H1 (cell line): ENCODE measurements around the gene CBLL1. TPM values are rescaled to one million over a fixed set of nuclear protein-coding genes. Genes with fewer than 3 reads are reported as not detected.

Source experiments
- CTCF ChIA-PET: fragments of 300-600 bp; sonication (Branson Sonifier 250); formaldehyde crosslinking; loops from one replicate; lab custom pipeline; 2021; ENCODE audit not compliant: partially characterized antibody; lab: Charles Lee
- POLR2A ChIA-PET: fragments of 300-600 bp; sonication (Branson Sonifier 250); formaldehyde crosslinking; loops from one replicate; lab custom pipeline; 2021; ENCODE audit warnings: inconsistent platforms; ENCODE audit not compliant: partially characterized antibody; lab: Charles Lee
- DNase-seq, 2 experiments: peaks; one replicate each; pipeline versions ENCODE4 v3.0.0 to v3.0.0-alpha.2; 2010 to 2022; ENCODE audit warnings: low spot score in 2 of 2, low read depth in 1 of 2, mixed read lengths in 1 of 2
- FAIRE-seq: peaks from 2 replicates; lab custom pipeline; 2011; peaks lifted over from hg19 to GRCh38; lab: Jason Lieb, UNC
- H2AFZ ChIP-seq: 2 replicates; pipeline ENCODE4 v1.8.1; 2012; ENCODE audit warnings: low read length, inconsistent platforms
- H2AK5ac ChIP-seq: 2 replicates; pipeline ENCODE4 v1.6.1; 2013; ENCODE audit warnings: low read depth, low read length
- H2BK120ac ChIP-seq: replicated peaks from 2 replicates; pipeline ENCODE3; 2013; ENCODE audit warnings: low read depth, low read length, inconsistent platforms
- H2BK12ac ChIP-seq: 2 replicates; pipeline ENCODE4 v1.6.1; 2013; ENCODE audit warnings: low read depth, low read length
- H2BK15ac ChIP-seq: 2 replicates; pipeline ENCODE4 v1.6.1; 2013; ENCODE audit warnings: low read length
- H2BK20ac ChIP-seq: 2 replicates; pipeline ENCODE4 v1.6.1; 2013; ENCODE audit warnings: low read length
- H2BK5ac ChIP-seq: 2 replicates; pipeline ENCODE4 v1.6.1; 2013; ENCODE audit warnings: low read depth, low read length
- H3K14ac ChIP-seq: 2 replicates; pipeline ENCODE4 v1.6.1; 2013; ENCODE audit warnings: inconsistent platforms; ENCODE audit not compliant: insufficient read length
- H3K18ac ChIP-seq: 2 replicates; pipeline ENCODE4 v1.6.1; 2013; ENCODE audit warnings: low read length; ENCODE audit errors: extremely low read depth
- H3K23ac ChIP-seq: 2 replicates; pipeline ENCODE4 v1.6.1; 2013; ENCODE audit warnings: inconsistent platforms; ENCODE audit not compliant: insufficient read length
- H3K23me2 ChIP-seq: 2 replicates; pipeline ENCODE4 v1.6.1; 2013; ENCODE audit warnings: low read depth, low read length
- H3K27ac ChIP-seq: 2 replicates; pipeline ENCODE4 v1.6.1; 2011; ENCODE audit warnings: low read depth, low read length, inconsistent platforms
- H3K27me3 ChIP-seq, 4 experiments: replicated peaks in 1 of 4; 1 replicate in 1 of 4; 2 replicates in 3 of 4; pipeline versions ENCODE4 v1.6.1 to v1.8.1; 2011 to 2013; ENCODE audit warnings: low read length in 3 of 4, mild to moderate bottlenecking in 3 of 4, inconsistent platforms in 2 of 4, mixed read lengths in 2 of 4, moderate library complexity in 1 of 4; ENCODE audit not compliant: control insufficient read depth in 3 of 4, insufficient read depth in 3 of 4; ENCODE audit errors: extremely low read depth in 1 of 4
- H3K36me3 ChIP-seq, 4 experiments: 2 replicates each; pipeline versions ENCODE4 v1.6.1 to v1.8.1; 2011 to 2013; ENCODE audit warnings: mild to moderate bottlenecking in 4 of 4, low read length in 3 of 4, moderate library complexity in 2 of 4, control low read depth in 1 of 4, inconsistent platforms in 1 of 4; ENCODE audit not compliant: insufficient read depth in 4 of 4, control insufficient read depth in 2 of 4
- H3K4ac ChIP-seq: replicated peaks from 2 replicates; pipeline ENCODE3; 2013; ENCODE audit warnings: low read length, low read depth, mixed read lengths, inconsistent platforms; ENCODE audit not compliant: insufficient read length
- H3K4me1 ChIP-seq, 4 experiments: replicated peaks in 1 of 4; 1 replicate in 1 of 4; 2 replicates in 3 of 4; pipeline versions ENCODE4 v1.6.1 to v1.8.1; 2011 to 2013; ENCODE audit warnings: low read length in 3 of 4, inconsistent platforms in 2 of 4, mixed read lengths in 1 of 4; ENCODE audit not compliant: insufficient read depth in 4 of 4, control insufficient read depth in 3 of 4
- H3K4me2 ChIP-seq, 2 experiments: 2 replicates each; pipeline versions ENCODE4 v1.6.1 to v1.8.1; 2011 to 2013; ENCODE audit warnings: low read depth in 2 of 2, low read length in 2 of 2, control low read depth in 1 of 2, inconsistent platforms in 1 of 2, mild to moderate bottlenecking in 1 of 2; ENCODE audit not compliant: insufficient read depth in 1 of 2
- H3K4me3 ChIP-seq, 4 experiments: fragments of 200-600, 300-600 bp in 1 of 4; sonication (generic), shearing (Covaris generic), sonication (Bioruptor Twin) in 1 of 4; 2 replicates each; pipeline versions ENCODE4 v1.5.1 to v1.8.1; 2011 to 2016; ENCODE audit warnings: low read length in 4 of 4, low read depth in 3 of 4, control low read depth in 2 of 4, inconsistent platforms in 2 of 4, mild to moderate bottlenecking in 2 of 4, mixed read lengths in 1 of 4, moderate library complexity in 1 of 4; ENCODE audit not compliant: insufficient read depth in 2 of 4; ENCODE audit errors: extremely low read depth in 1 of 4
- H3K56ac ChIP-seq: replicated peaks from 2 replicates; pipeline ENCODE3; 2013; ENCODE audit warnings: low read depth, mild to moderate bottlenecking, mixed read lengths, low read length, inconsistent platforms; ENCODE audit not compliant: insufficient read length
- H3K79me1 ChIP-seq: 2 replicates; pipeline ENCODE4 v1.6.1; 2013; ENCODE audit warnings: low read depth, low read length, control low read depth
- H3K79me2 ChIP-seq, 2 experiments: 2 replicates each; pipeline versions ENCODE4 v1.6.1 to v1.8.1; 2012 to 2013; ENCODE audit warnings: low read length in 2 of 2, mild to moderate bottlenecking in 2 of 2, inconsistent platforms in 1 of 2; ENCODE audit not compliant: insufficient read depth in 2 of 2, control insufficient read depth in 1 of 2
- H3K9ac ChIP-seq, 4 experiments: replicated peaks in 1 of 4; 1 replicate in 1 of 4; 2 replicates in 3 of 4; pipeline versions ENCODE4 v1.6.1 to v1.8.1; 2011 to 2013; ENCODE audit warnings: low read depth in 3 of 4, low read length in 3 of 4, control low read depth in 2 of 4, mild to moderate bottlenecking in 2 of 4, moderate library complexity in 2 of 4, inconsistent platforms in 1 of 4; ENCODE audit errors: extremely low read depth in 1 of 4
- H3K9me3 ChIP-seq, 2 experiments: 2 replicates each; pipeline versions ENCODE4 v1.6.1 to v1.8.1; 2012 to 2013; ENCODE audit warnings: mild to moderate bottlenecking in 2 of 2, moderate library complexity in 2 of 2, control low read depth in 1 of 2, inconsistent platforms in 1 of 2, low read depth in 1 of 2, low read length in 1 of 2, mixed read lengths in 1 of 2; ENCODE audit not compliant: insufficient read depth in 2 of 2
- H4K20me1 ChIP-seq, 2 experiments: replicated peaks in 1 of 2; 2 replicates each; pipeline versions ENCODE3 to v1.8.1; 2011 to 2013; ENCODE audit warnings: inconsistent platforms in 2 of 2, low read length in 2 of 2, mild to moderate bottlenecking in 1 of 2; ENCODE audit not compliant: insufficient read depth in 2 of 2, control insufficient read depth in 1 of 2
- H4K5ac ChIP-seq: 2 replicates; pipeline ENCODE4 v1.6.1; 2013; ENCODE audit warnings: low read length, low read depth, mixed read lengths, inconsistent platforms; ENCODE audit not compliant: insufficient read length
- H4K8ac ChIP-seq: 2 replicates; pipeline ENCODE4 v1.8.0; 2013; ENCODE audit warnings: mild to moderate bottlenecking, moderate library complexity, low read length, inconsistent platforms; ENCODE audit not compliant: insufficient read depth; ENCODE audit errors: extremely low read depth
- H4K91ac ChIP-seq: replicated peaks from 2 replicates; pipeline ENCODE3; 2013; ENCODE audit warnings: low read length, mixed read lengths, inconsistent platforms; ENCODE audit not compliant: insufficient read length
- BRCA1 ChIP-seq: IDR thresholded peaks from 2 replicates; pipeline ENCODE4 v1.6.1; 2012; ENCODE audit warnings: low read depth, low read length, improper control_type of control experiment
- KDM1A ChIP-seq: fragments of 200-600, 300-600 bp; sonication (generic); IDR thresholded peaks from 2 replicates; pipeline ENCODE4 v1.7.1; 2016; ENCODE audit warnings: mild to moderate bottlenecking, low read length, borderline replicate concordance
- RAD21 ChIP-seq, 2 experiments: IDR thresholded peaks in 1 of 2; conservative IDR thresholded peaks in 1 of 2; 2 replicates each; pipeline ENCODE4 v1.6.1; 2011; ENCODE audit warnings: low read depth in 2 of 2, low read length in 2 of 2, improper control_type of control experiment in 1 of 2, inconsistent platforms in 1 of 2, mild to moderate bottlenecking in 1 of 2, moderate library complexity in 1 of 2
- ZNF274 ChIP-seq: IDR thresholded peaks from 2 replicates; pipeline ENCODE4 v1.7.0; 2012; ENCODE audit warnings: low read length, borderline replicate concordance; ENCODE audit errors: extremely low read depth
- WGBS, 2 experiments: shearing (Covaris generic) in 1 of 2; methylation state at CpG; one replicate each; pipeline versions ENCODE4 v1.1.6 to v1.1.7; 2013 to 2015; ENCODE audit warnings: low lambda C conversion rate in 2 of 2, mixed read lengths in 2 of 2, inconsistent platforms in 1 of 2, low coverage in 1 of 2, missing lambda C conversion rate in 1 of 2; ENCODE audit not compliant: insufficient replicate concordance in 2 of 2, insufficient coverage in 1 of 2, insufficient read length in 1 of 2; ENCODE audit errors: extremely low coverage in 1 of 2, missing lambda C conversion rate in 1 of 2; 5-methylcytosine and 5-hydroxymethylcytosine counted together
- polyA plus RNA-seq, 7 experiments: library from polyadenylated mRNA; depleted of rRNA in 3 of 7; stranded (reverse) in 5 of 7; unstranded in 2 of 7; fragments of >200 nt in 5 of 7; fragments of 200-250 nt in 2 of 7; gene quantifications; 1 replicate in 5 of 7; 2 replicates in 1 of 7; 4 replicates in 1 of 7; pipeline versions ENCODE4 v1.2.1 to v1.2.3, GENCODE V29; 2011 to 2013; ENCODE audit warnings: missing spikeins in 2 of 7, mixed read lengths in 2 of 7
- total RNA-seq: library from RNA; stranded (reverse); fragmentation: NEBNext Ultra II Directional; extraction: Animal tissue kit (Norgen Biotek cat#: 25700); gene quantifications from 2 replicates; pipeline ENCODE4 v1.2.1, GENCODE V29; 2021
- TF ChIP-seq, protein P1 (sequence below), 3 experiments: IDR thresholded peaks; 1 replicate in 2 of 3; 2 replicates in 1 of 3; pipeline versions ENCODE4 v1.5.1 to v1.6.1; 2011; ENCODE audit warnings: low read length in 3 of 3, mild to moderate bottlenecking in 3 of 3, inconsistent platforms in 2 of 3, low read depth in 1 of 3, moderate library complexity in 1 of 3; ENCODE audit not compliant: insufficient read depth in 1 of 3; ENCODE audit errors: control extremely low read depth in 1 of 3

CBLL1 gene
- total and polyA plus RNA-seq, 2 of the 8 experiments (the other 6 are each of a cell fraction or from before 2014, with no cell fraction given), result 27.0 to 34.0 TPM

DNA sequence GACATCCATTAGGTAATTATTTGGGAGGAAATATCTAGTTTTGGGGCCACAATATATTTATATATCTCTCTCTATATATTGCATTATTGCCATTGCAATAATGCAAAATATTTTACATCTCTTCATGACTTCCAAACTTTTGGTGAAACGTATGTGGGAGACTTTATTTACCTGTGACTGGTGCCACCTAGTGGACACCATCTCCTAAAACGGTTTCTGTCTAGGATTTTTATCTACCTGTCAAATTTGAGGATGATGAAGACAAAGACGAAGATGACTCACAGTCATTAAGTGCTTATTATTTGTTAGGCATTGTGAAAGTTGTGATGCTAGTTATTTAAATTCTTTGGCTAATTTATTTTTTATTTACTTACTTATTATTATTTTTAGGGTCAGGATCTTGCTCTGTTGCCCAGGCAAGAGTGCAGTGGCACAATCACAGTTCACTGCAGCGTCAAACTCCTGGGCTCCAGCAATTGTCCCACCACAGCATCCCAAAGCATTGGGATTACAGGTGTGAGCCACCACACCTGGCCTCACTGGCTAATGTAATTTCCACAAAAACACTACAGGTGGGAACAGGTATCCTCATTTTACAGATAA lies 18.7 kb upstream of the CBLL1 start:
- Histone ChIP-seq H3K4me2 (no peak overlapping the region), H3K9ac (no peak overlapping the region), H3K27me3 (no peaks in the 10 kb centered on the region), H2BK20ac (no peak overlapping the region), H4K8ac (no peak overlapping the region), H3K4ac (no peak overlapping the region), H3K23ac (no peak overlapping the region), H4K20me1 (no peaks in the 10 kb centered on the region), H3K4me3 (no peak overlapping the region), H3K79me2 (no peaks in the 10 kb centered on the region), H3K18ac (no peak overlapping the region), H3K79me1 (no peaks in the 10 kb centered on the region), H4K91ac (no peak overlapping the region), H4K5ac (no peak overlapping the region), H3K23me2 (no peaks in the 10 kb centered on the region), H2BK12ac (no peak overlapping the region), H2BK120ac (no peak overlapping the region), H3K4me1 (no peaks in the 10 kb centered on the region), H2BK15ac (no peak overlapping the region), H2AFZ (no peak overlapping the region), H3K56ac (no peak overlapping the region), H2BK5ac (no peak overlapping the region), H3K9me3 (no peaks in the 10 kb centered on the region), H3K27ac (no peak overlapping the region), H3K14ac (no peak overlapping the region), H2AK5ac (no peak overlapping the region), H3K36me3 (no peaks in the 10 kb centered on the region)
- FAIRE-seq (peak; percentile 52), DNase-seq (no peak)
- WGBS, 2 experiments, result 39% methylated on average over 4 of the region's 4 CpGs; no CpG with 5 or more reads in 1 of the 2 experiments
- CTCF ChIA-PET, result interaction anchor here (0.7 to 4.2 kb wide), 18 partner anchors 13 to 506 kb away, joined by 3 to 30 read pairs (median 3); partner anchors contain the start of genes CBLL1 and SLC26A4
- POLR2A ChIA-PET, result no interaction called here
- TF ChIP-seq BRCA1 (no peak), RAD21 (IDR thresholded peaks at IDR 0.05 in 1 of 2, conservative IDR thresholded peaks at IDR 0.05 in 1 of 2; ENCODE audit: low read depth in 2 of 2, low read length in 2 of 2) (peak; percentile 80), ZNF274 (no peak), KDM1A (no peak)
- TF ChIP-seq, protein P1, sequence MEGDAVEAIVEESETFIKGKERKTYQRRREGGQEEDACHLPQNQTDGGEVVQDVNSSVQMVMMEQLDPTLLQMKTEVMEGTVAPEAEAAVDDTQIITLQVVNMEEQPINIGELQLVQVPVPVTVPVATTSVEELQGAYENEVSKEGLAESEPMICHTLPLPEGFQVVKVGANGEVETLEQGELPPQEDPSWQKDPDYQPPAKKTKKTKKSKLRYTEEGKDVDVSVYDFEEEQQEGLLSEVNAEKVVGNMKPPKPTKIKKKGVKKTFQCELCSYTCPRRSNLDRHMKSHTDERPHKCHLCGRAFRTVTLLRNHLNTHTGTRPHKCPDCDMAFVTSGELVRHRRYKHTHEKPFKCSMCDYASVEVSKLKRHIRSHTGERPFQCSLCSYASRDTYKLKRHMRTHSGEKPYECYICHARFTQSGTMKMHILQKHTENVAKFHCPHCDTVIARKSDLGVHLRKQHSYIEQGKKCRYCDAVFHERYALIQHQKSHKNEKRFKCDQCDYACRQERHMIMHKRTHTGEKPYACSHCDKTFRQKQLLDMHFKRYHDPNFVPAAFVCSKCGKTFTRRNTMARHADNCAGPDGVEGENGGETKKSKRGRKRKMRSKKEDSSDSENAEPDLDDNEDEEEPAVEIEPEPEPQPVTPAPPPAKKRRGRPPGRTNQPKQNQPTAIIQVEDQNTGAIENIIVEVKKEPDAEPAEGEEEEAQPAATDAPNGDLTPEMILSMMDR (IDR thresholded peaks at IDR 0.05; ENCODE audit: control extremely low read depth in 1 of 3, insufficient read depth in 1 of 3, low read depth in 1 of 3, low read length in 3 of 3), result peak in 2 of 3 experiments; percentile 41 to 53; a peak in 2 of 4 replicates
